Measurements from ENCODE around the gene KRTAP6-2. TPM values are rescaled to one million over a fixed set of nuclear protein-coding genes. Genes with fewer than 3 reads are reported as not detected.

The KRTAP6-2 gene
- total RNA-seq = not detected
- polyA plus RNA-seq (ENCODE audit: insufficient read depth in 1 of 8, insufficient read length in 8 of 8, low replicate concordance in 1 of 8) = not detected
- long read RNA-seq, donor 1 = 0 reads
- long read RNA-seq, donor 2 = 0 reads
- long read RNA-seq, donor 3 = 0 reads
- long read RNA-seq, donor 4 = 0 reads
- long read RNA-seq, donor 5 = 0 reads
- long read RNA-seq, donor 6 = 0 reads
- long read RNA-seq, donor 7 = 0 reads
- long read RNA-seq, donor 8 = 0 reads
- long read RNA-seq, donor 9 = 0 reads
- long read RNA-seq, donor 10 = 0 reads
- long read RNA-seq, donor 11 = 0 reads

GRCh38 chr21:30598802-30599201 is at the start of gene KRTAP6-2:
TSS of gene KRTAP6-2 (minus strand) at chr21:30598902. CDS start at chr21:30598874, 28 bp downstream.
- Histone ChIP-seq H3K9me3 (replicated peaks; ENCODE audit: control insufficient read depth, low read depth, low read length) (no peaks in the 10 kb centered on the region), H3K4me1 (ENCODE audit: control insufficient read depth, insufficient read depth, low read length) (no peaks in the 10 kb centered on the region), H3K4me3 (ENCODE audit: low read length) (no peak within 1 kb of the TSS), H3K36me3 (ENCODE audit: control insufficient read depth, insufficient read depth, low read length) (no peaks in the 10 kb centered on the region), H3K27ac (ENCODE audit: low read length) (no peak within 1 kb of the TSS), H3K27me3 (ENCODE audit: control insufficient read depth, insufficient read depth, low read length) (no peaks in the 10 kb centered on the region)
- WGBS (ENCODE audit: insufficient coverage) = 95% methylated on average over 6 of the region's 6 CpGs
- no peak for DNase-seq

GRCh38 chr21:30646904-30647414 is 48.3 kb upstream of the KRTAP6-2 start:
- Histone ChIP-seq H3K4me1 (ENCODE audit: control insufficient read depth, insufficient read depth, low read length) (no peaks in the 10 kb centered on the region), H3K9me3 (replicated peaks; ENCODE audit: control insufficient read depth, low read depth, low read length) (peaks cover 2% of the 10 kb centered on the region), H3K27ac (ENCODE audit: low read length) (no peak overlapping the region), H3K4me3 (ENCODE audit: low read length) (no peak overlapping the region), H3K27me3 (ENCODE audit: control insufficient read depth, insufficient read depth, low read length) (no peaks in the 10 kb centered on the region), H3K36me3 (ENCODE audit: control insufficient read depth, insufficient read depth, low read length) (no peaks in the 10 kb centered on the region)
- no peak for DNase-seq
- WGBS (ENCODE audit: insufficient coverage) = no CpG with 5 or more reads among the region's 1 CpG

- H3K9me3 ChIP-seq (replicated peaks; ENCODE audit: control insufficient read depth, low read depth, low read length) = peaks cover 2% of the 10 kb centered on the region
- H3K27me3 ChIP-seq (ENCODE audit: control insufficient read depth, insufficient read depth, low read length) = no peaks in the 10 kb centered on the region
- H3K4me1 ChIP-seq (ENCODE audit: control insufficient read depth, insufficient read depth, low read length) = no peaks in the 10 kb centered on the region
- H3K36me3 ChIP-seq (ENCODE audit: control insufficient read depth, insufficient read depth, low read length) = no peaks in the 10 kb centered on the region
- no peak for DNase-seq
- no CpG with 5 or more reads among the region's 2 CpGs for WGBS (ENCODE audit: insufficient coverage)
- H3K4me3 ChIP-seq (ENCODE audit: low read length) = no peak within 1 kb of the TSS
- no peak within 1 kb of the TSS for H3K27ac ChIP-seq (ENCODE audit: low read length)
These were observed 43.9 kb upstream of the KRTAP6-2 start, which contains the start of gene KRTAP20-3 for GRCh38 chr21:30642564-30642963. TSS of gene KRTAP20-3 (plus strand) at chr21:30642864.

- Histone ChIP-seq H3K9me3 (replicated peaks; ENCODE audit: control insufficient read depth, low read depth, low read length) (peaks cover 2% of the 10 kb centered on the region), H3K4me1 (ENCODE audit: control insufficient read depth, insufficient read depth, low read length) (no peaks in the 10 kb centered on the region), H3K36me3 (ENCODE audit: control insufficient read depth, insufficient read depth, low read length) (no peaks in the 10 kb centered on the region), H3K4me3 (ENCODE audit: low read length) (no peak overlapping the region), H3K27me3 (ENCODE audit: control insufficient read depth, insufficient read depth, low read length) (no peaks in the 10 kb centered on the region), H3K27ac (ENCODE audit: low read length) (no peak overlapping the region)
- 65% methylated on average over 2 of the region's 3 CpGs for WGBS (ENCODE audit: insufficient coverage)
- no peak for DNase-seq
These were observed 40.0 kb upstream of the KRTAP6-2 start for GRCh38 chr21:30638686-30639085.

- H3K9me3 ChIP-seq (replicated peaks; ENCODE audit: control insufficient read depth, low read depth, low read length) = peaks cover 2% of the 10 kb centered on the region
- no peak within 1 kb of the TSS for H3K4me3 ChIP-seq (ENCODE audit: low read length)
- DNase-seq = no peak
- no peaks in the 10 kb centered on the region for H3K4me1 ChIP-seq (ENCODE audit: control insufficient read depth, insufficient read depth, low read length)
- no peaks in the 10 kb centered on the region for H3K27me3 ChIP-seq (ENCODE audit: control insufficient read depth, insufficient read depth, low read length)
- no CpG with 5 or more reads among the region's 1 CpG for WGBS (ENCODE audit: insufficient coverage)
- H3K36me3 ChIP-seq (ENCODE audit: control insufficient read depth, insufficient read depth, low read length) = no peaks in the 10 kb centered on the region
- H3K27ac ChIP-seq (ENCODE audit: low read length) = no peak within 1 kb of the TSS
These were observed 36.2 kb upstream of the KRTAP6-2 start, which contains the start of gene KRTAP20-2 for GRCh38 chr21:30634906-30635305. TSS of gene KRTAP20-2 (plus strand) at chr21:30635206. CDS start at chr21:30635264, 58 bp downstream.

GRCh38 chr21:30629200-30629599 is 30.5 kb upstream of the KRTAP6-2 start:
- Histone ChIP-seq H3K4me1 (ENCODE audit: control insufficient read depth, insufficient read depth, low read length) (no peaks in the 10 kb centered on the region), H3K4me3 (ENCODE audit: low read length) (no peak overlapping the region), H3K27me3 (ENCODE audit: control insufficient read depth, insufficient read depth, low read length) (no peaks in the 10 kb centered on the region), H3K27ac (ENCODE audit: low read length) (no peak overlapping the region), H3K9me3 (replicated peaks; ENCODE audit: control insufficient read depth, low read depth, low read length) (peaks cover 15% of the 10 kb centered on the region), H3K36me3 (ENCODE audit: control insufficient read depth, insufficient read depth, low read length) (no peaks in the 10 kb centered on the region)
- no CpG with 5 or more reads among the region's 1 CpG for WGBS (ENCODE audit: insufficient coverage)
- DNase-seq = peak; percentile 18

GRCh38 chr21:30628109-30628508 is 29.4 kb upstream of the KRTAP6-2 start:
- DNase-seq = no peak
- Histone ChIP-seq H3K27ac (ENCODE audit: low read length) (no peak overlapping the region), H3K36me3 (ENCODE audit: control insufficient read depth, insufficient read depth, low read length) (no peaks in the 10 kb centered on the region), H3K4me3 (ENCODE audit: low read length) (no peak overlapping the region), H3K9me3 (replicated peaks; ENCODE audit: control insufficient read depth, low read depth, low read length) (peaks cover 15% of the 10 kb centered on the region), H3K27me3 (ENCODE audit: control insufficient read depth, insufficient read depth, low read length) (no peaks in the 10 kb centered on the region), H3K4me1 (ENCODE audit: control insufficient read depth, insufficient read depth, low read length) (no peaks in the 10 kb centered on the region)
- no CpG with 5 or more reads among the region's 4 CpGs for WGBS (ENCODE audit: insufficient coverage)

GRCh38 chr21:30625449-30626165 is 26.9 kb upstream of the KRTAP6-2 start:
- no peak overlapping the region for H3K27ac ChIP-seq (ENCODE audit: low read length)
- H3K36me3 ChIP-seq (ENCODE audit: control insufficient read depth, insufficient read depth, low read length) = no peaks in the 10 kb centered on the region
- peak; percentile 60 for DNase-seq
- H3K4me3 ChIP-seq (ENCODE audit: low read length) = no peak overlapping the region
- WGBS (ENCODE audit: insufficient coverage) = 64% methylated on average over 3 of the region's 4 CpGs
- H3K27me3 ChIP-seq (ENCODE audit: control insufficient read depth, insufficient read depth, low read length) = no peaks in the 10 kb centered on the region
- H3K4me1 ChIP-seq (ENCODE audit: control insufficient read depth, insufficient read depth, low read length) = no peaks in the 10 kb centered on the region
- peaks cover 15% of the 10 kb centered on the region for H3K9me3 ChIP-seq (replicated peaks; ENCODE audit: control insufficient read depth, low read depth, low read length)

GRCh38 chr21:30623362-30623761 is 24.7 kb upstream of the KRTAP6-2 start:
- H3K4me3 ChIP-seq (ENCODE audit: low read length) = no peak overlapping the region
- H3K27ac ChIP-seq (ENCODE audit: low read length) = no peak overlapping the region
- H3K36me3 ChIP-seq (ENCODE audit: control insufficient read depth, insufficient read depth, low read length) = no peaks in the 10 kb centered on the region
- peaks cover 14% of the 10 kb centered on the region for H3K9me3 ChIP-seq (replicated peaks; ENCODE audit: control insufficient read depth, low read depth, low read length)
- no peaks in the 10 kb centered on the region for H3K27me3 ChIP-seq (ENCODE audit: control insufficient read depth, insufficient read depth, low read length)
- H3K4me1 ChIP-seq (ENCODE audit: control insufficient read depth, insufficient read depth, low read length) = no peaks in the 10 kb centered on the region
- no CpG with 5 or more reads among the region's 3 CpGs for WGBS (ENCODE audit: insufficient coverage)
- no peak for DNase-seq

- no peaks in the 10 kb centered on the region for H3K36me3 ChIP-seq (ENCODE audit: control insufficient read depth, insufficient read depth, low read length)
- no peaks in the 10 kb centered on the region for H3K27me3 ChIP-seq (ENCODE audit: control insufficient read depth, insufficient read depth, low read length)
- WGBS (ENCODE audit: insufficient coverage) = no CpG with 5 or more reads among the region's 3 CpGs
- no peaks in the 10 kb centered on the region for H3K4me1 ChIP-seq (ENCODE audit: control insufficient read depth, insufficient read depth, low read length)
- H3K4me3 ChIP-seq (ENCODE audit: low read length) = no peak within 1 kb of the TSS
- no peak for DNase-seq
- no peak within 1 kb of the TSS for H3K27ac ChIP-seq (ENCODE audit: low read length)
- H3K9me3 ChIP-seq (replicated peaks; ENCODE audit: control insufficient read depth, low read depth, low read length) = peaks cover 13% of the 10 kb centered on the region
These were observed 21.8 kb upstream of the KRTAP6-2 start, which contains the start of gene KRTAP20-4 for GRCh38 chr21:30620522-30620921. TSS of gene KRTAP20-4 (plus strand) at chr21:30620627.
